Measurements from ENCODE around the gene TNRC6B.
"Not testable (repeated sequence)": the region's sequence is repeated elsewhere in the genome, so short reads cannot be mapped to it uniquely, and the experiment has no call there.

The TNRC6B gene

DNA sequence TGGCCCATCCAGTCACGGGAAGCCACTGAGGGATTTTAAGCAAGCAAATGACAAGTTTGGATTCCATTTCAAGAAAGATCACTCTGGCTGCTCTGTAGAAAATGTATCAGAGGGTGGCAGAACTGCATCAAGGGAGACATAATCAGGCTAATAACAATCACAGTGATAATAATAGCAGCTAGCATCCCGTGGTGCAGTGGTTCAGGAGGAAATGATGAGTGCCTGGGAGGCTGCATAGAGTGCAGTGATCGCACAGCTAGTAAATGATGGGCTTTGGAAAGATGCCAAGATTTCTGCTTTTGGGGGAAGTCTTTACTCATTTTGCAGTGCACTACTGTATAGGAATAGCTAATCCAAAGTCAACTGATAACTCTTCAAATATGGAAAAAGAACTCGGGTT is 35.8 kb downstream of the TNRC6B start:
- FAIRE-seq, result no peak

DNA sequence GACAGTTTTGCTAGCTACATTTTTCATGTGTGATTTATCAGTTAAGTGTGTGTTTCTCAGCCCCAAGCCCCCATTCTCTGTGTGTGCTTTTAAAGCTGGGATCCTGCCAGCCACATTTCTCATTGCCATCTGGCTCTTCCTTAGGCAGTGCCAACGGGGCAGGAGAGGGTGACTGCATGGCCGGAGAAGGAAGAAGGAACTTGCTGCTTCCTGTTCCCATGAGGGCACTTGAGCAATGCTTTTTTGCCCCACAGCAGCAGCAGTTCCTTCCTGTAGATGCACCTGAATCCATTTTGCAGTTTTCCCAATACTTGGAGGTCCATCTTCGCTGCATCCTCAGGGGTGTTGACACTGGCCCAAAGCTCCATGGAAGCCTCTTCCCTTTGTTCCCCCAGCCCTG is 37.5 kb downstream of the TNRC6B start:
- FAIRE-seq, result no peak

DNA sequence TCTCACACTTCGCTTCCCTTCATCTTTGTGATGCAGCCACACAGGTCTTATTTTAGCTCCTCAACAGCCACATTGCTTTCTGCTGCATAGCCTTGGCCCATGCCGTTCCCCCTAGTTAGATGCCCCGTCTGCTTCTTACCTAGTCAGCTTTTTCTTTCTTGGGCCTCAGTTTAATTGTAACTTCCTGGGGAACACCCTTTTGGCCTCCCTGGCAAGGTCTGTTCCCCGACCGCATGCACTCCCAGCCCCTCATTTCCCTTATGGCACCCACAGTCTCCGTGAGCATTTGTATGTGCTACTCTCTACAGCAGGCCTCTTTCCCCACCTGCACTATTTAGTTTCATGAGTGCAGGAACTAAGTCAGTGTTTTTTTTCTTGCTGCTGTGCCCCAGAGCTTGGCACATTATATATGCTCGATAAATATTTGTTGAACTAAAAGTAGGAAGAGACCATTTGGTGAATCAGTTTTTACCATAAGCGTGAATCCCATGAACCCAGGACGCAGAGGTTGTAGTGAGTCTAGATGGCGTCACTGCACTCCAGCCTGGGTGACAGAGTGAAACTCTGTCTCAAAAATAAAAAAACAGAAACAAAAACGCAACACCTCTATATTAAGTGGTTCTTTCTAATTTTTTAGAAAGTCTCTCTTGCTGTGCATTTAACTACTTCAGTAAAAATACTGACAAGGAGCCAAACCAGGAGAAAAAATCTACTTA is 38.5 kb downstream of the TNRC6B start:
- FAIRE-seq, result no peak

GRCh38 chr22:40218152-40218551 is 40.4 kb downstream of the TNRC6B start:
- no peak for FAIRE-seq

GRCh38 chr22:40218723-40219294 is 41.1 kb downstream of the TNRC6B start:
- FAIRE-seq, result no peak

GRCh38 chr22:40220316-40221054 is 42.8 kb downstream of the TNRC6B start:
- peak; percentile 21 for FAIRE-seq

GRCh38 chr22:40221055-40221414 is 43.3 kb downstream of the TNRC6B start:
- FAIRE-seq, result no peak

GRCh38 chr22:40222979-40223378 is 45.3 kb downstream of the TNRC6B start:
- FAIRE-seq, result not testable (repeated sequence)

- no peak for FAIRE-seq
Observed at GRCh38 chr22:40224702-40225101, 47.0 kb downstream of the TNRC6B start.

DNA sequence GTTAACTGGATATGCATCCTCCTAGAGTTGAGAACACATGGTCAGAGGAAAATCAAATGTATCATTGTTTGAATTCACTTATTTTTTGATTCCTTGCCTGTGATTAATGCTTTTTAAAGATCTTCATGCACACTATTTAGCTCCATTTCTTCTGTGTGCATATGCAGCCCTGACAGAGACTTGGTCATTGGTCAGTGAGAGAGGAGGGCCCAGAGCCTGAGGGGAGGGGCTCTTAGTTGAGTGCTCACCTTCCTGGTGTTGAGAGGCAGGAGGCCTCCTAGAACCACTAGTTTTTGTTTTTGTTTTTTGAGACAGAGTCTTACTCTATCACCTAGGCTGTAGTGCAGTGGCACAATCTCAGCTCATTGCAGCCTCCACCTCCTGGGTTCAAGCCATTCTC is 48.9 kb downstream of the TNRC6B start:
- FAIRE-seq, result no peak

- no peak for FAIRE-seq
Observed at GRCh38 chr22:40231618-40232313, 54.0 kb downstream of the TNRC6B start.

- FAIRE-seq, result no peak
Observed at GRCh38 chr22:40232624-40233023, 54.9 kb downstream of the TNRC6B start.

- FAIRE-seq, result no peak
Observed at GRCh38 chr22:40233886-40234285, 56.2 kb downstream of the TNRC6B start.

GRCh38 chr22:40234658-40235057 is 56.9 kb downstream of the TNRC6B start:
- peak; percentile 12 for FAIRE-seq

DNA sequence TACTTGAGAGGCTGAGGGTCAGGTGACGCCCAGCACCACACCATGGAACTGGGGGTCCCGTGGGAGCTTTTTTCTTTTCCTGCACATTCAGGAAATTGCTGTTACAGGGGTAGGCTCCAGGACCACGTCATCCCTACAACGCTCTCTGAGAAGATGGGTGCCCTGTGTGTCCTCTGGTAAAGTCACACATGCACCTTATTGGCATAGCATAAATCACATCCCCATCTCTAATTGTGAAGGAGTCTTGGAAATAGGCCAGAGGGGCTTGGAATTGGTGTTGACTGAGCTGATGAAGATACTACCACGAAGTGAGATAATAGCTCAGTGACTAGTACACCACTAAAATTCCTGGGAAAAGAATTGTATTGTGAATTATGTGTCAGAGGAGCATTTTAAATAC is 57.6 kb downstream of the TNRC6B start:
- FAIRE-seq, result no peak

- no peak for FAIRE-seq
Observed at GRCh38 chr22:40236131-40236665, 58.5 kb downstream of the TNRC6B start.

GRCh38 chr22:40237241-40237640 is 59.5 kb downstream of the TNRC6B start:
- no peak for FAIRE-seq

GRCh38 chr22:40237788-40238424 is 60.2 kb downstream of the TNRC6B start:
- FAIRE-seq, result no peak

DNA sequence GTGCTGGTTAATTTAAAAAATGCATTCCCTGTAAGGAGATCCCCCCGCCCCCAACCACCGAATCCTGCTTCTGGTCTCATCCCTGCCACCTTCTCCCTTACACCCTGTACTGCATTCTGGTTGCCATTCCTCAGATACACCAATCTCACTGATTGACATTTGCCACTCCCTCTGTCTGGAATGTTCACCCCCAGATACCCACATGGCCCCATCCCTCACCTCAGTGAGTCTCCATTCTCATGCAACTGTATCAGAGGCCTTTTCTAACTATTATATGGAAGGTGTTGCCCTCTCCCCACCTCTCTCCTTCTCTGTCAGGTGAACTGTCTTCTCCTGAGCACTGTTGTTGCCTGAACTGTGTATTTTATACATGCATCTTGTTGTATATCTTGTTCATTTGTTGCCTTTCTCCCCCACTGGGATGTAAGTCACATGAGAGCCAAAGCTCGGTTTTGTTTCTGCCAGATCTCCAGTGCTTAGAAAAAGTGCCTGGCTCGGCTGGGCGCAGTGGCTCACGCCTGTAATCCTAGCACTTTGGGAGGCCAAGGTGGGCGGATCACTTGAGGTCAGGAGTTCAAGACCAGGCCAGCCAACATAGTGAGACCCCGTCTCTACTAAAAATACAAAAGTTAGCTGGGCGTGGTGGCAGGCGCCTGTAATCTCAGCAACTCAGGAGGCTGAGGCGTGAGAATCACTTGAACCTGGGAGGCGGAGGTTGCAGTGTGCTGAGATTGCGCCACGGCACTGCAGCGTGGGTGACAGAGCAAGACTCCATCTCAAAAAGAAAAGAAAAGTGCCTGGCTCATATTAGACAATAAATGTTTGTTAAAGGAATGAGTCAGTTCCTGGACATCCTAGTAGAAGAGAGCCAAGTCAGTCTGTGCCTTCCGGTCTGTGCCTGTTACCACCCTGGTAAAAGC is 61.0 kb downstream of the TNRC6B start:
- FAIRE-seq, result no peak

GRCh38 chr22:40239345-40239683 is 61.6 kb downstream of the TNRC6B start:
- no peak for FAIRE-seq

GRCh38 chr22:40240160-40240559 is 62.4 kb downstream of the TNRC6B start:
- no peak for FAIRE-seq

DNA sequence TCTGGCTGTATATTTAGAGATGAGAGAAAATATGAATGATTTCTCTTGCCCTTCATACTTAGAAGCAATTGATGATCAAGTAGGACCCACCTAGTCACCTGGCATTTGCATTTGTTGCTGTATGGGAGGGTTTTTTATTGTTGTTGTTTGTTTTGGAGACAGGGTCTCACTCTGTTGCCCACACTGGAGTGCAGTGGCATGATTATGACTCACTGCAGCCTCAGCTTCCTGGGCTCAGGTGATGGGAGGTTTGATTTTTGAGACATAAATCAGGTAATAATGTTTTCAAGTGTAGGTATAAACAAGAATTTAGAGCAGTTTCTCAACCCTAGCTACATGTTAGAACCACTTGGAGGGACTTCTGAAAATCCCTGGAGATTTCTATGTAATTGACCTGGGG is 63.0 kb downstream of the TNRC6B start:
- FAIRE-seq, result no peak

All from endometrium (tissue), 2 donors.